ENCODE measurements around the gene KDM4D. TPM values are rescaled to one million over a fixed set of nuclear protein-coding genes. Genes with fewer than 3 reads are reported as not detected.

The KDM4D gene
- polyA plus RNA-seq, 1 of the 3 experiments (the other 2 are of a cell fraction): 1.2 TPM

GRCh38 chr11:94961255-94961654 lies 12.3 kb upstream of the KDM4D start (continued):
- no peak for TF ChIP-seq REST (IDR thresholded peaks at IDR 0.05; ENCODE audit: low read depth, low read length)
- TF ChIP-seq TAF1 (IDR thresholded peaks at IDR 0.05; ENCODE audit: borderline replicate concordance, low read depth, low read length): no peak
- no peak for TF ChIP-seq RAD21 (IDR thresholded peaks at IDR 0.05; ENCODE audit: low read length)
- TF ChIP-seq, protein P1, sequence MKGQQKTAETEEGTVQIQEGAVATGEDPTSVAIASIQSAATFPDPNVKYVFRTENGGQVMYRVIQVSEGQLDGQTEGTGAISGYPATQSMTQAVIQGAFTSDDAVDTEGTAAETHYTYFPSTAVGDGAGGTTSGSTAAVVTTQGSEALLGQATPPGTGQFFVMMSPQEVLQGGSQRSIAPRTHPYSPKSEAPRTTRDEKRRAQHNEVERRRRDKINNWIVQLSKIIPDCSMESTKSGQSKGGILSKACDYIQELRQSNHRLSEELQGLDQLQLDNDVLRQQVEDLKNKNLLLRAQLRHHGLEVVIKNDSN (IDR thresholded peaks at IDR 0.05; ENCODE audit: borderline replicate concordance, low read depth): no peak
- TF ChIP-seq SMC3 (IDR thresholded peaks at IDR 0.05; ENCODE audit: low read depth, low read length): no peak
- no peak for TF ChIP-seq FOXM1 (IDR thresholded peaks at IDR 0.05; ENCODE audit: low read depth)
- no peak for TF ChIP-seq YY1 (IDR thresholded peaks at IDR 0.05; ENCODE audit: low read depth)
- TF ChIP-seq, protein P2, sequence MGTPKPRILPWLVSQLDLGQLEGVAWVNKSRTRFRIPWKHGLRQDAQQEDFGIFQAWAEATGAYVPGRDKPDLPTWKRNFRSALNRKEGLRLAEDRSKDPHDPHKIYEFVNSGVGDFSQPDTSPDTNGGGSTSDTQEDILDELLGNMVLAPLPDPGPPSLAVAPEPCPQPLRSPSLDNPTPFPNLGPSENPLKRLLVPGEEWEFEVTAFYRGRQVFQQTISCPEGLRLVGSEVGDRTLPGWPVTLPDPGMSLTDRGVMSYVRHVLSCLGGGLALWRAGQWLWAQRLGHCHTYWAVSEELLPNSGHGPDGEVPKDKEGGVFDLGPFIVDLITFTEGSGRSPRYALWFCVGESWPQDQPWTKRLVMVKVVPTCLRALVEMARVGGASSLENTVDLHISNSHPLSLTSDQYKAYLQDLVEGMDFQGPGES (IDR thresholded peaks at IDR 0.05; ENCODE audit: low read depth, low read length): no peak

- 86% methylated on average over 4 of the region's 4 CpGs for WGBS (ENCODE audit: low lambda C conversion rate)
- no peak for DNase-seq
- H3K9me3 ChIP-seq: no peaks in the 10 kb centered on the region
- H3F3A ChIP-seq (replicated peaks; ENCODE audit: insufficient read depth): peaks cover 24% of the 10 kb centered on the region
- no peaks in the 10 kb centered on the region for H3K27me3 ChIP-seq (ENCODE audit: insufficient read depth)
- POLR2A ChIA-PET: no interaction called here
- no peaks in the 10 kb centered on the region for H3K9me2 ChIP-seq
- H3K9ac ChIP-seq: no peak overlapping the region
- H3K4me3 ChIP-seq (ENCODE audit: low read depth in 2 of 2, low read length in 1 of 2): no peak overlapping the region
- peaks cover 83 to 88% of the 10 kb centered on the region in 2 experiments for H3K36me3 ChIP-seq (replicated peaks in 1 of 2; ENCODE audit: control insufficient read depth in 1 of 2, insufficient read depth in 2 of 2, low read length in 1 of 2)
- no peak for TF ChIP-seq SMC3 (IDR thresholded peaks at IDR 0.05; ENCODE audit: low read depth, low read length)
- no peak for TF ChIP-seq TEAD4 (IDR thresholded peaks at IDR 0.05; ENCODE audit: borderline replicate concordance, insufficient read depth)
- H3K4me2 ChIP-seq: no peak overlapping the region
- H3K4me1 ChIP-seq (ENCODE audit: control insufficient read depth in 1 of 2, insufficient read depth in 2 of 2, low read depth in 1 of 2, low read length in 1 of 2): no peaks in the 10 kb centered on the region; a peak in 1 of 4 replicates
- H4K20me1 ChIP-seq (ENCODE audit: insufficient read depth): no peaks in the 10 kb centered on the region
- no peak overlapping the region; a peak in 1 of 4 replicates for H3K27ac ChIP-seq (ENCODE audit: low read depth in 2 of 2, low read length in 1 of 2)
- no peak overlapping the region for H2AFZ ChIP-seq (ENCODE audit: low read depth)
- CTCF ChIA-PET: interaction anchor here (0.9 to 1.7 kb wide), 6 partner anchors 20 to 342 kb away, joined by 3 to 5 read pairs (median 3); no protein-coding TSS in a partner anchor
- no peaks in the 10 kb centered on the region for H3K79me2 ChIP-seq (ENCODE audit: insufficient read depth)
These were observed 8.6 kb upstream of the KDM4D start for GRCh38 chr11:94964934-94965333.

Measured in SK-N-SH (cell line).